CD14-positive monocyte (primary cell): ENCODE measurements around the gene IKZF2. TPM values are rescaled to one million over a fixed set of nuclear protein-coding genes. Genes with fewer than 3 reads are reported as not detected.

ENCODE experiments used
- DNase-seq, 3 donors: peaks; one replicate each; pipeline ENCODE4 v3.0.0-alpha.2; 2011 to 2022
- H2AFZ ChIP-seq: 2 replicates; pipeline ENCODE4 v1.6.0; 2012; ENCODE audit warnings: mild to moderate bottlenecking, low read depth, low read length, inconsistent platforms; ENCODE audit not compliant: insufficient read depth, poor library complexity, severe bottlenecking
- H3K27ac ChIP-seq, 2 donors: 1 replicate in 1 of 2; 2 replicates in 1 of 2; pipeline ENCODE4 v1.5.1; 2012 to 2013; ENCODE audit warnings: low read length in 2 of 2, control low read depth in 1 of 2, inconsistent platforms in 1 of 2, low read depth in 1 of 2, mild to moderate bottlenecking in 1 of 2
- H3K27me3 ChIP-seq, 2 donors: one replicate each; pipeline versions ENCODE4 v1.6.0 to v1.6.1; 2011 to 2013; ENCODE audit warnings: low read length in 2 of 2; ENCODE audit not compliant: control insufficient read depth in 2 of 2, insufficient read depth in 2 of 2
- H3K36me3 ChIP-seq, 2 donors: replicated peaks in 1 of 2; 1 replicate in 1 of 2; 2 replicates in 1 of 2; pipeline versions ENCODE4 v1.5.1 to v1.6.1; 2012 to 2013; ENCODE audit warnings: low read length in 2 of 2, control low read depth in 1 of 2, inconsistent platforms in 1 of 2, mild to moderate bottlenecking in 1 of 2; ENCODE audit not compliant: insufficient read depth in 2 of 2, control insufficient read depth in 1 of 2
- H3K4me1 ChIP-seq, 2 donors: 1 replicate in 1 of 2; 2 replicates in 1 of 2; pipeline versions ENCODE4 v1.5.1 to v1.6.1; 2012 to 2013; ENCODE audit warnings: low read length in 2 of 2, control low read depth in 1 of 2, inconsistent platforms in 1 of 2, mild to moderate bottlenecking in 1 of 2, moderate library complexity in 1 of 2; ENCODE audit not compliant: insufficient read depth in 2 of 2, control insufficient read depth in 1 of 2
- H3K4me2 ChIP-seq: replicated peaks from 2 replicates; pipeline ENCODE3; 2012; ENCODE audit warnings: low read length, moderate library complexity, mild to moderate bottlenecking; ENCODE audit not compliant: poor library complexity, severe bottlenecking; ENCODE audit errors: extremely low read depth
- H3K4me3 ChIP-seq, 3 experiments: fragments of 200-600 bp in 1 of 3; sonication (generic) in 1 of 3; replicated peaks in 1 of 3; 1 replicate in 2 of 3; 2 replicates in 1 of 3; pipeline ENCODE4 v1.5.1; 2011 to 2013; ENCODE audit warnings: low read length in 3 of 3, mild to moderate bottlenecking in 3 of 3, control low read depth in 2 of 3, low read depth in 2 of 3, inconsistent platforms in 1 of 3, moderate library complexity in 1 of 3
- H3K79me2 ChIP-seq: 2 replicates; pipeline ENCODE4 v1.6.0; 2012; ENCODE audit warnings: mild to moderate bottlenecking, control low read depth, inconsistent platforms, low read length, moderate library complexity; ENCODE audit not compliant: insufficient read depth
- H3K9ac ChIP-seq: 2 replicates; pipeline ENCODE4 v1.6.0; 2017; ENCODE audit warnings: low read length, mild to moderate bottlenecking; ENCODE audit not compliant: insufficient read depth, poor library complexity, severe bottlenecking
- H3K9me3 ChIP-seq, 2 donors: replicated peaks in 1 of 2; 1 replicate in 1 of 2; 2 replicates in 1 of 2; pipeline versions ENCODE4 v1.5.1 to v1.6.1; 2012 to 2013; ENCODE audit warnings: low read length in 2 of 2, control low read depth in 1 of 2; ENCODE audit not compliant: control insufficient read depth in 1 of 2, insufficient read depth in 1 of 2
- H4K20me1 ChIP-seq: 2 replicates; pipeline ENCODE4 v1.6.0; 2012; ENCODE audit warnings: mild to moderate bottlenecking, low read length, control low read depth, moderate library complexity; ENCODE audit not compliant: insufficient read depth
- H3K27ac Mint-ChIP-seq, 7 donors: one replicate each; pipeline ENCODE4 v1.8.0; 2020; ENCODE audit warnings: mild to moderate bottlenecking in 7 of 7, mixed read lengths in 7 of 7, moderate library complexity in 6 of 7, inconsistent platforms in 2 of 7
- H3K27me3 Mint-ChIP-seq, 3 donors: one replicate each; pipeline ENCODE4 v1.8.0; 2021 to 2022; ENCODE audit warnings: low read depth in 3 of 3, mild to moderate bottlenecking in 3 of 3, mixed read lengths in 3 of 3, moderate library complexity in 3 of 3, inconsistent platforms in 1 of 3
- H3K36me3 Mint-ChIP-seq, 2 donors: one replicate each; pipeline ENCODE4 v1.8.0; 2020; ENCODE audit warnings: mixed read lengths in 2 of 2, inconsistent platforms in 1 of 2, mild to moderate bottlenecking in 1 of 2
- H3K4me1 Mint-ChIP-seq: one replicate; pipeline ENCODE4 v1.8.0; 2020; ENCODE audit warnings: mild to moderate bottlenecking, mixed read lengths
- H3K4me3 Mint-ChIP-seq, 2 donors: one replicate each; pipeline ENCODE4 v1.8.0; 2020; ENCODE audit warnings: mild to moderate bottlenecking in 2 of 2, mixed read lengths in 2 of 2, moderate library complexity in 1 of 2
- H3K9me3 Mint-ChIP-seq, 7 donors: one replicate each; pipeline ENCODE4 v1.8.0; 2020 to 2022; ENCODE audit warnings: mixed read lengths in 7 of 7, mild to moderate bottlenecking in 6 of 7, moderate library complexity in 6 of 7, inconsistent platforms in 2 of 7
- WGBS: methylation state at CpG from one replicate; pipeline ENCODE4 v1.1.5; 2013; ENCODE audit warnings: missing lambda C conversion rate; ENCODE audit not compliant: insufficient coverage; 5-methylcytosine and 5-hydroxymethylcytosine counted together
- intact Hi-C, 2 donors: fragments of 100-400 bp; cut with micrococcal nuclease; formaldehyde crosslinking; loops; one replicate each; pipeline versions ENCODE4 v1.15.0 to v1.15.1; 2023
- polyA plus RNA-seq, 3 donors: library from polyadenylated mRNA; depleted of rRNA in 1 of 3; unstranded in 2 of 3; stranded (reverse) in 1 of 3; fragments of 300-500 nt in 2 of 3; fragments of >200 nt in 1 of 3; fragmentation: Illumina TruSeq in 2 of 3; gene quantifications; 1 replicate in 2 of 3; 2 replicates in 1 of 3; pipeline ENCODE4 v1.2.3, GENCODE V29; 2012 to 2021
- TF ChIP-seq, protein P1 (sequence below): fragments of 200-600 bp; IDR thresholded peaks from one replicate; pipeline ENCODE4 v1.8.0; 2022; ENCODE audit warnings: antibody characterized with exemption, mild to moderate bottlenecking

The IKZF2 gene
- polyA plus RNA-seq, 3 donors = 0.10 to 0.12 (median 0.11) TPM

DNA sequence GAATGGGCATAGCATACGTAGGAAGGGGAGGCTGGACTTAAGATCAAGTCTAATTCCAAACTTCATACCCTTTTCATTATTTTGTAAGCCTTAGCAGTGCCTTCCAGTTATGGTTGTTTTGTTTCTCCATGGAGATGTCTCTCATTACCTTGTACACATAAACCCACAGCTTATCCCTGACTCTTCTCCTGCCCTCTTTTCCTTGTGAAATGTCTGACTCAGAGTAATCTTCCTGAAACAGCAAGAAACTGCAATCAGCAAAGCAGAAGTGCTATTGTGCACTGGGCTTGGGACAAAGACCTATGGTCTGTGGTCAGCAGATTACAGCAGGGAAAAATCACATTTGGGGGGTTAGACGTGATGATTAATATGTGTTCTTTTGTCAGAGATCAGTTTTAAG lies 176.7 kb downstream of the IKZF2 start:
- H3K4me3 ChIP-seq = no peak overlapping the region
- no peaks in the 10 kb centered on the region for H3K4me1 Mint-ChIP-seq
- H3K27ac ChIP-seq = no peak overlapping the region
- H3K27me3 Mint-ChIP-seq = peaks cover 0 to 2% (median 0%) of the 10 kb centered on the region in 3 donors
- no peak overlapping the region for H3K27ac Mint-ChIP-seq
- DNase-seq = no peak
- no peaks in the 10 kb centered on the region for H4K20me1 ChIP-seq
- no peaks in the 10 kb centered on the region for H3K4me1 ChIP-seq
- no peak overlapping the region for H3K4me2 ChIP-seq
- TF ChIP-seq, protein P1, sequence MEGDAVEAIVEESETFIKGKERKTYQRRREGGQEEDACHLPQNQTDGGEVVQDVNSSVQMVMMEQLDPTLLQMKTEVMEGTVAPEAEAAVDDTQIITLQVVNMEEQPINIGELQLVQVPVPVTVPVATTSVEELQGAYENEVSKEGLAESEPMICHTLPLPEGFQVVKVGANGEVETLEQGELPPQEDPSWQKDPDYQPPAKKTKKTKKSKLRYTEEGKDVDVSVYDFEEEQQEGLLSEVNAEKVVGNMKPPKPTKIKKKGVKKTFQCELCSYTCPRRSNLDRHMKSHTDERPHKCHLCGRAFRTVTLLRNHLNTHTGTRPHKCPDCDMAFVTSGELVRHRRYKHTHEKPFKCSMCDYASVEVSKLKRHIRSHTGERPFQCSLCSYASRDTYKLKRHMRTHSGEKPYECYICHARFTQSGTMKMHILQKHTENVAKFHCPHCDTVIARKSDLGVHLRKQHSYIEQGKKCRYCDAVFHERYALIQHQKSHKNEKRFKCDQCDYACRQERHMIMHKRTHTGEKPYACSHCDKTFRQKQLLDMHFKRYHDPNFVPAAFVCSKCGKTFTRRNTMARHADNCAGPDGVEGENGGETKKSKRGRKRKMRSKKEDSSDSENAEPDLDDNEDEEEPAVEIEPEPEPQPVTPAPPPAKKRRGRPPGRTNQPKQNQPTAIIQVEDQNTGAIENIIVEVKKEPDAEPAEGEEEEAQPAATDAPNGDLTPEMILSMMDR = no peak
- H3K79me2 ChIP-seq = no peaks in the 10 kb centered on the region
- no peaks in the 10 kb centered on the region for H3K36me3 ChIP-seq
- H2AFZ ChIP-seq = no peak overlapping the region
- H3K9me3 ChIP-seq = no peaks in the 10 kb centered on the region
- intact Hi-C loops = no loop called here
- no peaks in the 10 kb centered on the region for H3K36me3 Mint-ChIP-seq
- H3K9ac ChIP-seq = no peak overlapping the region
- no peaks in the 10 kb centered on the region for H3K27me3 ChIP-seq
- H3K4me3 Mint-ChIP-seq = no peak overlapping the region
- H3K9me3 Mint-ChIP-seq = no peaks in the 10 kb centered on the region
- WGBS = no CpG with 5 or more reads among the region's 2 CpGs

DNA sequence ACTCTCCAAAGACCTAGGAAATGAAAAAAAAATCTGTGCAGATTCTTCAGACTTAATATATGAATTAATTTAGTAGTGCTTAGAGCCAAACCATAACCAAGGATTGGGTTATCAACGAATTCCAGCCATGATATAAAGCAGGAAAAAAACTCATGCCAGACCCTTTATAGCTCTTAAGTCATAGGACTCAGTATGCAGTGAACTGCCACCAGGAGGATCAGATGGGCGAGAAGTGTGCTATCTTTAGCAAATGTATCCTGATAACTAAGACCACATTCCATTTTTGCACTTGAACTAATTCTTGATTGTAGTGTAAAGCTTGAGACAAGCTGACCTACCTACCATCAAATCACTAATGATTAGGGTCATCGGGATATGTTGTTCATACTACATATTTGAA lies 178.1 kb downstream of the IKZF2 start:
- Histone ChIP-seq H3K36me3 (no peaks in the 10 kb centered on the region), H2AFZ (no peak overlapping the region), H4K20me1 (no peaks in the 10 kb centered on the region), H3K9ac (no peak overlapping the region), H3K4me3 (no peak overlapping the region), H3K27ac (no peak overlapping the region), H3K79me2 (no peaks in the 10 kb centered on the region), H3K4me2 (no peak overlapping the region), H3K9me3 (no peaks in the 10 kb centered on the region), H3K27me3 (no peaks in the 10 kb centered on the region), H3K4me1 (no peaks in the 10 kb centered on the region)
- WGBS = 80% methylated on average over 1 of the region's 3 CpGs
- Mint-ChIP-seq H3K36me3 (no peaks in the 10 kb centered on the region), H3K27me3 (peaks cover 0 to 2% (median 0%) of the 10 kb centered on the region in 3 donors), H3K4me3 (no peak overlapping the region), H3K27ac (no peak overlapping the region), H3K4me1 (no peaks in the 10 kb centered on the region), H3K9me3 (no peaks in the 10 kb centered on the region)
- intact Hi-C loops = no loop called here
- DNase-seq = no peak
- TF ChIP-seq, protein P1 = no peak
